H1 (cell line): ENCODE data around the gene KREMEN1. TPM values are rescaled to one million over a fixed set of nuclear protein-coding genes. Genes with fewer than 3 reads are reported as not detected.

Experiments used
- CTCF ChIA-PET: fragments of 300-600 bp; sonication (Branson Sonifier 250); formaldehyde crosslinking; loops from one replicate; lab custom pipeline; 2021; ENCODE audit not compliant: partially characterized antibody; lab: Charles Lee
- POLR2A ChIA-PET: fragments of 300-600 bp; sonication (Branson Sonifier 250); formaldehyde crosslinking; loops from one replicate; lab custom pipeline; 2021; ENCODE audit warnings: inconsistent platforms; ENCODE audit not compliant: partially characterized antibody; lab: Charles Lee
- DNase-seq, 2 experiments: peaks; one replicate each; pipeline versions ENCODE4 v3.0.0 to v3.0.0-alpha.2; 2010 to 2022; ENCODE audit warnings: low spot score in 2 of 2, low read depth in 1 of 2, mixed read lengths in 1 of 2
- FAIRE-seq: peaks from 2 replicates; lab custom pipeline; 2011; peaks lifted over from hg19 to GRCh38; lab: Jason Lieb, UNC
- H2AFZ ChIP-seq: 2 replicates; pipeline ENCODE4 v1.8.1; 2012; ENCODE audit warnings: low read length, inconsistent platforms
- H2AK5ac ChIP-seq: 2 replicates; pipeline ENCODE4 v1.6.1; 2013; ENCODE audit warnings: low read depth, low read length
- H2BK120ac ChIP-seq: replicated peaks from 2 replicates; pipeline ENCODE3; 2013; ENCODE audit warnings: low read depth, low read length, inconsistent platforms
- H2BK12ac ChIP-seq: 2 replicates; pipeline ENCODE4 v1.6.1; 2013; ENCODE audit warnings: low read depth, low read length
- H2BK15ac ChIP-seq: 2 replicates; pipeline ENCODE4 v1.6.1; 2013; ENCODE audit warnings: low read length
- H2BK20ac ChIP-seq: 2 replicates; pipeline ENCODE4 v1.6.1; 2013; ENCODE audit warnings: low read length
- H2BK5ac ChIP-seq: 2 replicates; pipeline ENCODE4 v1.6.1; 2013; ENCODE audit warnings: low read depth, low read length
- H3K14ac ChIP-seq: 2 replicates; pipeline ENCODE4 v1.6.1; 2013; ENCODE audit warnings: inconsistent platforms; ENCODE audit not compliant: insufficient read length
- H3K18ac ChIP-seq: 2 replicates; pipeline ENCODE4 v1.6.1; 2013; ENCODE audit warnings: low read length; ENCODE audit errors: extremely low read depth
- H3K23ac ChIP-seq: 2 replicates; pipeline ENCODE4 v1.6.1; 2013; ENCODE audit warnings: inconsistent platforms; ENCODE audit not compliant: insufficient read length
- H3K23me2 ChIP-seq: 2 replicates; pipeline ENCODE4 v1.6.1; 2013; ENCODE audit warnings: low read depth, low read length
- H3K27ac ChIP-seq: 2 replicates; pipeline ENCODE4 v1.6.1; 2011; ENCODE audit warnings: low read depth, low read length, inconsistent platforms
- H3K27me3 ChIP-seq, 4 experiments: replicated peaks in 1 of 4; 1 replicate in 1 of 4; 2 replicates in 3 of 4; pipeline versions ENCODE4 v1.6.1 to v1.8.1; 2011 to 2013; ENCODE audit warnings: low read length in 3 of 4, mild to moderate bottlenecking in 3 of 4, inconsistent platforms in 2 of 4, mixed read lengths in 2 of 4, moderate library complexity in 1 of 4; ENCODE audit not compliant: control insufficient read depth in 3 of 4, insufficient read depth in 3 of 4; ENCODE audit errors: extremely low read depth in 1 of 4
- H3K36me3 ChIP-seq, 4 experiments: 2 replicates each; pipeline versions ENCODE4 v1.6.1 to v1.8.1; 2011 to 2013; ENCODE audit warnings: mild to moderate bottlenecking in 4 of 4, low read length in 3 of 4, moderate library complexity in 2 of 4, control low read depth in 1 of 4, inconsistent platforms in 1 of 4; ENCODE audit not compliant: insufficient read depth in 4 of 4, control insufficient read depth in 2 of 4
- H3K4ac ChIP-seq: replicated peaks from 2 replicates; pipeline ENCODE3; 2013; ENCODE audit warnings: low read length, low read depth, mixed read lengths, inconsistent platforms; ENCODE audit not compliant: insufficient read length
- H3K4me1 ChIP-seq, 4 experiments: replicated peaks in 1 of 4; 1 replicate in 1 of 4; 2 replicates in 3 of 4; pipeline versions ENCODE4 v1.6.1 to v1.8.1; 2011 to 2013; ENCODE audit warnings: low read length in 3 of 4, inconsistent platforms in 2 of 4, mixed read lengths in 1 of 4; ENCODE audit not compliant: insufficient read depth in 4 of 4, control insufficient read depth in 3 of 4
- H3K4me2 ChIP-seq, 2 experiments: 2 replicates each; pipeline versions ENCODE4 v1.6.1 to v1.8.1; 2011 to 2013; ENCODE audit warnings: low read depth in 2 of 2, low read length in 2 of 2, control low read depth in 1 of 2, inconsistent platforms in 1 of 2, mild to moderate bottlenecking in 1 of 2; ENCODE audit not compliant: insufficient read depth in 1 of 2
- H3K4me3 ChIP-seq, 4 experiments: fragments of 200-600, 300-600 bp in 1 of 4; sonication (generic), shearing (Covaris generic), sonication (Bioruptor Twin) in 1 of 4; 2 replicates each; pipeline versions ENCODE4 v1.5.1 to v1.8.1; 2011 to 2016; ENCODE audit warnings: low read length in 4 of 4, low read depth in 3 of 4, control low read depth in 2 of 4, inconsistent platforms in 2 of 4, mild to moderate bottlenecking in 2 of 4, mixed read lengths in 1 of 4, moderate library complexity in 1 of 4; ENCODE audit not compliant: insufficient read depth in 2 of 4; ENCODE audit errors: extremely low read depth in 1 of 4
- H3K56ac ChIP-seq: replicated peaks from 2 replicates; pipeline ENCODE3; 2013; ENCODE audit warnings: low read depth, mild to moderate bottlenecking, mixed read lengths, low read length, inconsistent platforms; ENCODE audit not compliant: insufficient read length
- H3K79me1 ChIP-seq: 2 replicates; pipeline ENCODE4 v1.6.1; 2013; ENCODE audit warnings: low read depth, low read length, control low read depth
- H3K79me2 ChIP-seq, 2 experiments: 2 replicates each; pipeline versions ENCODE4 v1.6.1 to v1.8.1; 2012 to 2013; ENCODE audit warnings: low read length in 2 of 2, mild to moderate bottlenecking in 2 of 2, inconsistent platforms in 1 of 2; ENCODE audit not compliant: insufficient read depth in 2 of 2, control insufficient read depth in 1 of 2
- H3K9ac ChIP-seq, 4 experiments: replicated peaks in 1 of 4; 1 replicate in 1 of 4; 2 replicates in 3 of 4; pipeline versions ENCODE4 v1.6.1 to v1.8.1; 2011 to 2013; ENCODE audit warnings: low read depth in 3 of 4, low read length in 3 of 4, control low read depth in 2 of 4, mild to moderate bottlenecking in 2 of 4, moderate library complexity in 2 of 4, inconsistent platforms in 1 of 4; ENCODE audit errors: extremely low read depth in 1 of 4
- H3K9me3 ChIP-seq, 2 experiments: 2 replicates each; pipeline versions ENCODE4 v1.6.1 to v1.8.1; 2012 to 2013; ENCODE audit warnings: mild to moderate bottlenecking in 2 of 2, moderate library complexity in 2 of 2, control low read depth in 1 of 2, inconsistent platforms in 1 of 2, low read depth in 1 of 2, low read length in 1 of 2, mixed read lengths in 1 of 2; ENCODE audit not compliant: insufficient read depth in 2 of 2
- H4K20me1 ChIP-seq, 2 experiments: replicated peaks in 1 of 2; 2 replicates each; pipeline versions ENCODE3 to v1.8.1; 2011 to 2013; ENCODE audit warnings: inconsistent platforms in 2 of 2, low read length in 2 of 2, mild to moderate bottlenecking in 1 of 2; ENCODE audit not compliant: insufficient read depth in 2 of 2, control insufficient read depth in 1 of 2
- H4K5ac ChIP-seq: 2 replicates; pipeline ENCODE4 v1.6.1; 2013; ENCODE audit warnings: low read length, low read depth, mixed read lengths, inconsistent platforms; ENCODE audit not compliant: insufficient read length
- H4K8ac ChIP-seq: 2 replicates; pipeline ENCODE4 v1.8.0; 2013; ENCODE audit warnings: mild to moderate bottlenecking, moderate library complexity, low read length, inconsistent platforms; ENCODE audit not compliant: insufficient read depth; ENCODE audit errors: extremely low read depth
- H4K91ac ChIP-seq: replicated peaks from 2 replicates; pipeline ENCODE3; 2013; ENCODE audit warnings: low read length, mixed read lengths, inconsistent platforms; ENCODE audit not compliant: insufficient read length
- CTBP2 ChIP-seq: IDR thresholded peaks from 2 replicates; pipeline ENCODE4 v1.7.0; 2011; ENCODE audit warnings: borderline replicate concordance, mild to moderate bottlenecking, moderate library complexity, mixed read lengths, low read length; ENCODE audit not compliant: insufficient read depth, insufficient read length
- EZH2 ChIP-seq: fragments of 200-600 bp; sonication (generic); IDR thresholded peaks from 2 replicates; pipeline ENCODE4 v1.7.1; 2012; ENCODE audit warnings: low read depth, mild to moderate bottlenecking, moderate library complexity, low read length, inconsistent platforms; ENCODE audit not compliant: severe bottlenecking
- KDM5A ChIP-seq: fragments of 200-600 bp; IDR thresholded peaks from 2 replicates; pipeline ENCODE4 v1.7.1; 2012; ENCODE audit warnings: mild to moderate bottlenecking, low read length, inconsistent platforms, mixed read lengths
- RAD21 ChIP-seq, 2 experiments: IDR thresholded peaks in 1 of 2; conservative IDR thresholded peaks in 1 of 2; 2 replicates each; pipeline ENCODE4 v1.6.1; 2011; ENCODE audit warnings: low read depth in 2 of 2, low read length in 2 of 2, improper control_type of control experiment in 1 of 2, inconsistent platforms in 1 of 2, mild to moderate bottlenecking in 1 of 2, moderate library complexity in 1 of 2
- RFX5 ChIP-seq: IDR thresholded peaks from 2 replicates; pipeline ENCODE4 v1.6.1; 2011; ENCODE audit warnings: low read depth, low read length, improper control_type of control experiment, borderline replicate concordance
- SIN3A ChIP-seq, 2 experiments: IDR thresholded peaks in 1 of 2; conservative IDR thresholded peaks in 1 of 2; 2 replicates each; pipeline ENCODE4 v1.6.1; 2011 to 2012; ENCODE audit warnings: low read length in 2 of 2, improper control_type of control experiment in 1 of 2, low read depth in 1 of 2, mild to moderate bottlenecking in 1 of 2
- YY1 ChIP-seq: IDR thresholded peaks from 2 replicates; pipeline ENCODE4 v1.6.1; 2011; ENCODE audit warnings: low read depth, mild to moderate bottlenecking, low read length
- ZNF274 ChIP-seq: IDR thresholded peaks from 2 replicates; pipeline ENCODE4 v1.7.0; 2012; ENCODE audit warnings: low read length, borderline replicate concordance; ENCODE audit errors: extremely low read depth
- WGBS, 2 experiments: shearing (Covaris generic) in 1 of 2; methylation state at CpG; one replicate each; pipeline versions ENCODE4 v1.1.6 to v1.1.7; 2013 to 2015; ENCODE audit warnings: low lambda C conversion rate in 2 of 2, mixed read lengths in 2 of 2, inconsistent platforms in 1 of 2, low coverage in 1 of 2, missing lambda C conversion rate in 1 of 2; ENCODE audit not compliant: insufficient replicate concordance in 2 of 2, insufficient coverage in 1 of 2, insufficient read length in 1 of 2; ENCODE audit errors: extremely low coverage in 1 of 2, missing lambda C conversion rate in 1 of 2; 5-methylcytosine and 5-hydroxymethylcytosine counted together
- polyA plus RNA-seq, 7 experiments: library from polyadenylated mRNA; depleted of rRNA in 3 of 7; stranded (reverse) in 5 of 7; unstranded in 2 of 7; fragments of >200 nt in 5 of 7; fragments of 200-250 nt in 2 of 7; gene quantifications; 1 replicate in 5 of 7; 2 replicates in 1 of 7; 4 replicates in 1 of 7; pipeline versions ENCODE4 v1.2.1 to v1.2.3, GENCODE V29; 2011 to 2013; ENCODE audit warnings: missing spikeins in 2 of 7, mixed read lengths in 2 of 7
- total RNA-seq: library from RNA; stranded (reverse); fragmentation: NEBNext Ultra II Directional; extraction: Animal tissue kit (Norgen Biotek cat#: 25700); gene quantifications from 2 replicates; pipeline ENCODE4 v1.2.1, GENCODE V29; 2021
- TF ChIP-seq, protein P1 (sequence below), 3 experiments: IDR thresholded peaks; 1 replicate in 2 of 3; 2 replicates in 1 of 3; pipeline versions ENCODE4 v1.5.1 to v1.6.1; 2011; ENCODE audit warnings: low read length in 3 of 3, mild to moderate bottlenecking in 3 of 3, inconsistent platforms in 2 of 3, low read depth in 1 of 3, moderate library complexity in 1 of 3; ENCODE audit not compliant: insufficient read depth in 1 of 3; ENCODE audit errors: control extremely low read depth in 1 of 3

Gene KREMEN1
- total and polyA plus RNA-seq, 2 of the 8 experiments (the other 6 are each of a cell fraction or from before 2014, with no cell fraction given), result 2.1 to 3.2 TPM

GRCh38 chr22:29146091-29146560, 73.3 kb downstream of the KREMEN1 start:
- Histone ChIP-seq H4K20me1 (no peaks in the 10 kb centered on the region), H3K23ac (no peak overlapping the region), H4K8ac (no peak overlapping the region), H3K27ac (no peak overlapping the region), H4K91ac (no peak overlapping the region), H3K36me3 (no peaks in the 10 kb centered on the region), H2AK5ac (no peak overlapping the region), H3K9ac (no peak overlapping the region), H3K79me2 (no peaks in the 10 kb centered on the region), H2AFZ (no peak overlapping the region), H3K4me3 (no peak overlapping the region), H3K4me2 (no peak overlapping the region; a peak in 1 of 4 replicates), H4K5ac (no peak overlapping the region), H2BK20ac (no peak overlapping the region), H2BK12ac (no peak overlapping the region), H2BK5ac (0 out of 2 replicates have a peak overlapping the region, but pooled peaks have one; percentile 24), H3K56ac (no peak overlapping the region), H3K4me1 (peaks cover 6 to 21% (median 14%) of the 10 kb centered on the region in 4 experiments), H3K14ac (no peak overlapping the region), H3K9me3 (no peaks in the 10 kb centered on the region), H2BK120ac (no peak overlapping the region), H3K4ac (no peak overlapping the region), H3K79me1 (no peaks in the 10 kb centered on the region), H3K18ac (no peak overlapping the region), H3K27me3 (no peaks in the 10 kb centered on the region), H3K23me2 (no peaks in the 10 kb centered on the region), H2BK15ac (0 out of 2 replicates have a peak overlapping the region, but pooled peaks have one; percentile 46)
- FAIRE-seq (no peak), DNase-seq (peak in 1 of 2 experiments; percentile 41)
- CTCF ChIA-PET, result no interaction called here
- 86% methylated on average over 14 of the region's 14 CpGs; no CpG with 5 or more reads in 1 of the 2 experiments for WGBS, 2 experiments
- POLR2A ChIA-PET, result no interaction called here
- TF ChIP-seq YY1 (no peak), CTBP2 (no peak), RAD21 (IDR thresholded peaks at IDR 0.05 in 1 of 2, conservative IDR thresholded peaks at IDR 0.05 in 1 of 2; ENCODE audit: low read depth in 2 of 2, low read length in 2 of 2) (no peak), ZNF274 (no peak), RFX5 (no peak), SIN3A (conservative IDR thresholded peaks at IDR 0.05 in 1 of 2, IDR thresholded peaks at IDR 0.05 in 1 of 2; ENCODE audit: low read depth in 1 of 2, low read length in 2 of 2) (no peak), KDM5A (no peak), EZH2 (no peak)
- TF ChIP-seq, protein P1, sequence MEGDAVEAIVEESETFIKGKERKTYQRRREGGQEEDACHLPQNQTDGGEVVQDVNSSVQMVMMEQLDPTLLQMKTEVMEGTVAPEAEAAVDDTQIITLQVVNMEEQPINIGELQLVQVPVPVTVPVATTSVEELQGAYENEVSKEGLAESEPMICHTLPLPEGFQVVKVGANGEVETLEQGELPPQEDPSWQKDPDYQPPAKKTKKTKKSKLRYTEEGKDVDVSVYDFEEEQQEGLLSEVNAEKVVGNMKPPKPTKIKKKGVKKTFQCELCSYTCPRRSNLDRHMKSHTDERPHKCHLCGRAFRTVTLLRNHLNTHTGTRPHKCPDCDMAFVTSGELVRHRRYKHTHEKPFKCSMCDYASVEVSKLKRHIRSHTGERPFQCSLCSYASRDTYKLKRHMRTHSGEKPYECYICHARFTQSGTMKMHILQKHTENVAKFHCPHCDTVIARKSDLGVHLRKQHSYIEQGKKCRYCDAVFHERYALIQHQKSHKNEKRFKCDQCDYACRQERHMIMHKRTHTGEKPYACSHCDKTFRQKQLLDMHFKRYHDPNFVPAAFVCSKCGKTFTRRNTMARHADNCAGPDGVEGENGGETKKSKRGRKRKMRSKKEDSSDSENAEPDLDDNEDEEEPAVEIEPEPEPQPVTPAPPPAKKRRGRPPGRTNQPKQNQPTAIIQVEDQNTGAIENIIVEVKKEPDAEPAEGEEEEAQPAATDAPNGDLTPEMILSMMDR (IDR thresholded peaks at IDR 0.05; ENCODE audit: control extremely low read depth in 1 of 3, insufficient read depth in 1 of 3, low read depth in 1 of 3, low read length in 3 of 3), result no peak
